ENCODE measurements around the gene SGPP1.
A peak's percentile ranks its signal among the peaks of the same experiment; 100 is the strongest.
"Not testable (repeated sequence)": the region's sequence is repeated elsewhere in the genome, so short reads cannot be mapped to it uniquely, and the experiment has no call there.

SGPP1 gene

DNA sequence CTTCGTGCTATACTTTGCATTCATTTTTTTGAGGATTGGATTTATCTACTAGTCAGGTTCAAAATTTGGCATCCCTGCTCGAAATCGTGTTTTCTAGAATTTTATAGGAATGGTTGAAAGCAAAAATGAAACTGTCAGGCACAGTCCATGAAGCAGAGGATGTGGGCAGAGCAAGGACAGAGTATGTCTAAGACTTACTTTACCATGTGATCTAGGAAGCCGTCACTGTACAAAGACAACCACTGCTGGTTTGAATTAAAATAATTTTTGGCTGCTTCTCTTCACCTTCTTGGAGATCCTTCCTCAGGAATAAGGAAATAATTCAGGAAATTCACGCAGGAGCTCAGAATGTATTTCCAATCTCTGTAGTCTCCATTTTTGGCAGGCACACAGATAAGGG lies 31.6 kb upstream of the SGPP1 start:
- Histone ChIP-seq H3K27me3 (ENCODE audit: control insufficient read depth in 5 of 5, insufficient read depth in 4 of 5, low read length in 5 of 5) (no peaks in the 10 kb centered on the region), H3K27ac (ENCODE audit: low read depth, low read length) (peak overlapping the region; percentile 41)

DNA sequence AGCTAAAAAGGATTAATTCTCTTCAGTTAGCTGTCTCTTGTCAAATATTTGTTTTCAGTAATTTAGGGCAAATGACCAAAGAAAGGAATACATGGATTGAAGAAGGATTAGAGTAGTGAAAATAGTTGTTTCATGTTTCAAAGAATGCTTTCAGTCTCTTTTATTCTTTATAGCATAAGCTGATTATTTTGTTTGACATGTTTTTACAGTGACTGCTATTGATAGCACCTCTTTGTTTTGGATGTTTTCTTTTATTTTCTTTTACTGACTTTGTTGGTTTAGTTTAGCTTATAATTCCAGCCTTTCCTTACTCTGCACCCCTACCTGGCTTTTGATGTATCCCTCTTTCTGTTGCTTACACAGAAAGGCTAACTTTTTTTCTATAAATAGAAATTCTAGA lies 29.3 kb upstream of the SGPP1 start:
- Histone ChIP-seq H3K27me3 (ENCODE audit: control insufficient read depth in 5 of 5, insufficient read depth in 4 of 5, low read length in 5 of 5) (no peaks in the 10 kb centered on the region), H3K4me1 (ENCODE audit: control insufficient read depth in 5 of 5, insufficient read depth in 5 of 5, low read length in 5 of 5) (peaks cover 0 to 3% (median 0%) of the 10 kb centered on the region in 5 donors), H3K4me3 (ENCODE audit: low read depth in 1 of 5, low read length in 5 of 5) (no peak overlapping the region), H3K36me3 (ENCODE audit: control insufficient read depth in 5 of 5, insufficient read depth in 5 of 5, low read length in 5 of 5) (no peaks in the 10 kb centered on the region), H3K27ac (ENCODE audit: low read depth, low read length) (no peak overlapping the region), H3K9me3 (ENCODE audit: control insufficient read depth in 5 of 5, low read length in 5 of 5) (no peaks in the 10 kb centered on the region), H3K9ac (ENCODE audit: low read length in 5 of 5) (no peak overlapping the region)

More for the DNA sequence above, 31.6 kb upstream of the SGPP1 start:
- Histone ChIP-seq H3K36me3 (ENCODE audit: control insufficient read depth in 5 of 5, insufficient read depth in 5 of 5, low read length in 5 of 5) (no peaks in the 10 kb centered on the region), H3K9ac (ENCODE audit: low read length in 5 of 5) (peak overlapping the region in 4 of 5 donors; percentile 23 to 49 (median 34)), H3K4me1 (ENCODE audit: control insufficient read depth in 5 of 5, insufficient read depth in 5 of 5, low read length in 5 of 5) (no peaks in the 10 kb centered on the region), H3K9me3 (ENCODE audit: control insufficient read depth in 5 of 5, low read length in 5 of 5) (no peaks in the 10 kb centered on the region), H3K4me3 (ENCODE audit: low read depth in 1 of 5, low read length in 5 of 5) (peak overlapping the region in 4 of 5 donors; percentile 35 to 60 (median 49))

DNA sequence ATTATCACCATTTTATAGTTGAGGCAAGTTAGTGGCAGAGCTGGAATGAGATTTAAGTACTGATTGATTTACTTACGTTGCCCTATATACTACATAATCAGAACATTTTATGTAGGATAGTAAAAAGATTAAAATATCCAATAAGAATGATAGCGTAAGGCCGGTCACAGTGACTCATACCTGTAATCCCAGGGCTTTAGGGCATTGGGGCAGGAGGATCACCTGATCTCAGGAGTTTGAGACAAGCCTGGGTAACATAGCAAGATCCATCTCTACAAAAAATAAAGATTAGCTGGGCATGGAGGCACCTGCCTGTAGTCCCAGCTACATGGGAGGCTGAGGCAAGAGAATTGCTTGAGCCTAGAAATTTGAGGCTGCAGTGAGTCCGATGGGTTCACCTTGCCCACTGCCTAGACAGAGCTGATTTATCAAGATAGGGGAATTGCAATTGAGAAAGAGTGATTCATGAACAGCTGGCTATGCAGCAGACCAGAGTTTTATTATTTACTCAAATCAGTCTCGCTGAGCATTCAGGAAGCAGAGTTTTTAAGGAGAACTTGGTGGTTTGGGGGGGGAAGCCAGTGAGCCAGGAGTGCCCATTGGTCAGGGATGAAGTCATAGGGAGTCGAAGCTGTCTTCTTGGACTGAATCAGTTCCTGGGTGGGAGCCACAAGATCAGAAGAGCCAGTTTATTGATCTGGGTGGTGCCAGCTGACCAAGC lies 24.7 kb upstream of the SGPP1 start:
- no peaks in the 10 kb centered on the region for H3K9me3 ChIP-seq (ENCODE audit: control insufficient read depth in 5 of 5, low read length in 5 of 5)
- no peak overlapping the region for H3K9ac ChIP-seq (ENCODE audit: low read length in 5 of 5)
- no peak overlapping the region for H3K27ac ChIP-seq (ENCODE audit: low read depth, low read length)
- peaks cover 0 to 3% (median 0%) of the 10 kb centered on the region in 5 donors for H3K4me1 ChIP-seq (ENCODE audit: control insufficient read depth in 5 of 5, insufficient read depth in 5 of 5, low read length in 5 of 5)
- H3K36me3 ChIP-seq (ENCODE audit: control insufficient read depth in 5 of 5, insufficient read depth in 5 of 5, low read length in 5 of 5): no peaks in the 10 kb centered on the region
- no peaks in the 10 kb centered on the region for H3K27me3 ChIP-seq (ENCODE audit: control insufficient read depth in 5 of 5, insufficient read depth in 4 of 5, low read length in 5 of 5)
- H3K4me3 ChIP-seq (ENCODE audit: low read depth in 1 of 5, low read length in 5 of 5): no peak overlapping the region

DNA sequence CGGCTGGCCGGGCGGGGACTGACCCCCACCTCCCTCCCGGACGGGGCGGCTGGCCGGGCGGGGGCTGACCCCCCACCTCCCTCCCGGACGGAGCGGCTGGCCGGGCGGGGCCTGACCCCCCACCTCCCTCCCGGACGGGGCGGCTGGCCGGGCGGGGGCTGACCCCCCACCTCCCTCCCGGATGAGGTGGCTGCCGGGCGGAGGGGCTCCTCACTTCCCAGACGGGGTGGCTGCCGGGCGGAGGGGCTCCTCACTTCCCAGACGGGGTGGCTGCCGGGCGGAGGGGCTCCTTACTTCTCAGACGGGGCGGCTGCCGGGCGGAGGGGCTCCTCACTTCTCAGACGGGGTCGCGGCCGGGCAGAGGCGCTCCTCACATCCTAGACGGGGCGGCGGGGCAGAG lies 23.2 kb upstream of the SGPP1 start:
- not testable (repeated sequence) for H3K4me3 ChIP-seq (ENCODE audit: low read depth in 1 of 5, low read length in 5 of 5); H3K27me3 ChIP-seq (ENCODE audit: control insufficient read depth in 5 of 5, insufficient read depth in 4 of 5, low read length in 5 of 5); H3K4me1 ChIP-seq (ENCODE audit: control insufficient read depth in 5 of 5, insufficient read depth in 5 of 5, low read length in 5 of 5); H3K36me3 ChIP-seq (ENCODE audit: control insufficient read depth in 5 of 5, insufficient read depth in 5 of 5, low read length in 5 of 5); H3K9ac ChIP-seq (ENCODE audit: low read length in 5 of 5); H3K9me3 ChIP-seq (ENCODE audit: control insufficient read depth in 5 of 5, low read length in 5 of 5); H3K27ac ChIP-seq (ENCODE audit: low read depth, low read length)

DNA sequence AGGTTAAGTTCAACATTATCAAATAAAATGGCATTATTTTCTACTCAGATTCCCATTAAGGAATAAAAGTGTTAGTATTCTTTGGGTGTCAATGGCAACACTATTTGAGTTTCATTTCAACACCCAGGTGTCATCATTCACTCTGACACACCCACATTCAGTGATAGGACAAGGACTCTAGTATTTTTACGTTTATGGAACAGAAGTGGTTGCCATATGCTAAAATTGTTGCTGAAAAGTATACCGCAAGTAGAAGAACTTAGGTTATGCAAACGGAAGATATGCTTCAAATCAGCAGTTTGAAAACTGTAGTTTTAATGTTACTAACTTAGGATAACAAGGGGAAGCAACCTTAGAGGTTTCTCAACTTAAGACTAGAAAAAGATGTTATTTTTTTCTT lies 20.0 kb upstream of the SGPP1 start:
- Histone ChIP-seq H3K27ac (ENCODE audit: low read depth, low read length) (no peak overlapping the region), H3K9me3 (ENCODE audit: control insufficient read depth in 5 of 5, low read length in 5 of 5) (no peaks in the 10 kb centered on the region), H3K27me3 (ENCODE audit: control insufficient read depth in 5 of 5, insufficient read depth in 4 of 5, low read length in 5 of 5) (no peaks in the 10 kb centered on the region), H3K4me1 (ENCODE audit: control insufficient read depth in 5 of 5, insufficient read depth in 5 of 5, low read length in 5 of 5) (peaks cover 0 to 12% (median 0%) of the 10 kb centered on the region in 5 donors), H3K36me3 (ENCODE audit: control insufficient read depth in 5 of 5, insufficient read depth in 5 of 5, low read length in 5 of 5) (no peaks in the 10 kb centered on the region), H3K4me3 (ENCODE audit: low read depth in 1 of 5, low read length in 5 of 5) (no peak overlapping the region), H3K9ac (ENCODE audit: low read length in 5 of 5) (no peak overlapping the region)

DNA sequence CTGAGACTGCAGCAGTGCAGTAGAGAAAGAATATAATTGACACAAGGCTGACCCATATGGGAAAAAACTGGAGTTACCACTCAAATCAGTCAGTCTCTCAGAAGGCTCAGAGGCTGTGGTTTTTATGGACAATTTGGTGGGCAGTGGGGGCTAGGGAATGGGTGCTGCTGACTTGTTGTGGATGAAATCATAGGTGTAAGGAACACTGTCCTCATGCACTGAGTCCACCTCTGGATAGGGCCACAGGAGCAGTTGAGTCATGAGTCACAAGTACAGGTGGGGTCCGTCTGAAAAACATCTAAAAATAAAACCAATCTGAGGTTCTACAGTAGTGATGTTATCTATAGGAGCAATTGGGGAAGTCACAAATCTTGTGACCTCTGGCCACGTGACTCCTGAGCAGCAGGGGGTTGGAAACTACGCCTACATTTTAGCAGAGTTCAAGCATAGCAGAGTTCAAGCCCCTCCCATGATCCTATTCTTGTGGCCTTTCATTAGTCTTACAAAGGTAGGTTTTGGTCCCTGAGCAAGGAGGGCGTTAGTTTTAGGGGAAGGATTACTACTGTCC lies 18.1 kb upstream of the SGPP1 start:
- no peaks in the 10 kb centered on the region for H3K27me3 ChIP-seq (ENCODE audit: control insufficient read depth in 5 of 5, insufficient read depth in 4 of 5, low read length in 5 of 5)
- no peak overlapping the region for H3K27ac ChIP-seq (ENCODE audit: low read depth, low read length)
- peaks cover 0 to 9% (median 0%) of the 10 kb centered on the region in 5 donors for H3K4me1 ChIP-seq (ENCODE audit: control insufficient read depth in 5 of 5, insufficient read depth in 5 of 5, low read length in 5 of 5)
- H3K36me3 ChIP-seq (ENCODE audit: control insufficient read depth in 5 of 5, insufficient read depth in 5 of 5, low read length in 5 of 5): no peaks in the 10 kb centered on the region
- no peaks in the 10 kb centered on the region for H3K9me3 ChIP-seq (ENCODE audit: control insufficient read depth in 5 of 5, low read length in 5 of 5)
- no peak overlapping the region for H3K9ac ChIP-seq (ENCODE audit: low read length in 5 of 5)
- no peak overlapping the region for H3K4me3 ChIP-seq (ENCODE audit: low read depth in 1 of 5, low read length in 5 of 5)

DNA sequence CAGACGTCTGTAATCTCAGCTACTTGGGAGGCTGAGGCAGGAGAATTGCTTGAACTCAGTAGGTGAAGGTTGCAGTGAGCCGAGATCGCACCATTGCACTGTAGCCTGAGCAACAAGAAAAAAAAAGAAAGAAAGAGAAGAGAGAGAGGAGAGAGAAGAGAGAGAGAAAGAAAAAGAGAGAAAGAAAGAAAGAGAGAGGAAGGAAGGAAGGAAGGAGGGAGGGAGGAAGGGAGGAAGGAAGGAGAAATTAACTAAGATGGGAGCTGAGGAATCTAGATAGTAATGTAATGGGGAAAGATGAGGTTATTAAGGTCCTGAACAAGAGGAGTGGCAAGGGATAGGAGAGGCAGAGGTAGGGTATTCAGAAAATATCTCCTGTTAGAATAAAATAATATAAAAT lies 17.4 kb upstream of the SGPP1 start:
- Histone ChIP-seq H3K4me1 (ENCODE audit: control insufficient read depth in 5 of 5, insufficient read depth in 5 of 5, low read length in 5 of 5) (peaks cover 0 to 9% (median 0%) of the 10 kb centered on the region in 5 donors), H3K36me3 (ENCODE audit: control insufficient read depth in 5 of 5, insufficient read depth in 5 of 5, low read length in 5 of 5) (no peaks in the 10 kb centered on the region), H3K27ac (ENCODE audit: low read depth, low read length) (no peak overlapping the region), H3K4me3 (ENCODE audit: low read depth in 1 of 5, low read length in 5 of 5) (no peak overlapping the region), H3K27me3 (ENCODE audit: control insufficient read depth in 5 of 5, insufficient read depth in 4 of 5, low read length in 5 of 5) (no peaks in the 10 kb centered on the region), H3K9ac (ENCODE audit: low read length in 5 of 5) (no peak overlapping the region), H3K9me3 (ENCODE audit: control insufficient read depth in 5 of 5, low read length in 5 of 5) (no peaks in the 10 kb centered on the region)

DNA sequence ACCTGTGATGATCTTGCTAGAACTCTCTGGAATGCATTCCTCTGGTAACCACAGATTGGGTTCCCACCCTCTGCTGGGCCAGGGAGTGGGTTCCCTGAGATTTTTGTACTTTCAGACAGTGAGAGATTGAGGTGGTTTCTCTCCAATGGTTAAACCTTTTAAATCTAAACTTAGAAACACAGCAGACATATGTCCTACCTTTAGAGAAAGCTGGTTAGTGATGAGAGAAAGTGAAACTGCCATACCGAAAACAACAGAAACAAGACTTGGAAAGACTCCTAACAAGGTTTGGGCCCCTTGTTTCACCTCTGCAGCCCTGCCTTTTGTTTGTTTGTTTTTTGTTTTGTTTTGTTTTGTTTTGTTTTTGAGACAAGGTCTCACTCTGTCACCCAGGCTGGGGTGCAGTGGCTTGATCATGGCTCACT lies 9.7 kb upstream of the SGPP1 start:
- H3K9me3 ChIP-seq (ENCODE audit: control insufficient read depth in 5 of 5, low read length in 5 of 5): no peaks in the 10 kb centered on the region
- H3K4me1 ChIP-seq (ENCODE audit: control insufficient read depth in 5 of 5, insufficient read depth in 5 of 5, low read length in 5 of 5): no peaks in the 10 kb centered on the region
- H3K27ac ChIP-seq (ENCODE audit: low read depth, low read length): no peak overlapping the region
- H3K4me3 ChIP-seq (ENCODE audit: low read depth in 1 of 5, low read length in 5 of 5): no peak overlapping the region
- H3K9ac ChIP-seq (ENCODE audit: low read length in 5 of 5): no peak overlapping the region
- H3K36me3 ChIP-seq (ENCODE audit: control insufficient read depth in 5 of 5, insufficient read depth in 5 of 5, low read length in 5 of 5): no peaks in the 10 kb centered on the region
- no peaks in the 10 kb centered on the region for H3K27me3 ChIP-seq (ENCODE audit: control insufficient read depth in 5 of 5, insufficient read depth in 4 of 5, low read length in 5 of 5)

DNA sequence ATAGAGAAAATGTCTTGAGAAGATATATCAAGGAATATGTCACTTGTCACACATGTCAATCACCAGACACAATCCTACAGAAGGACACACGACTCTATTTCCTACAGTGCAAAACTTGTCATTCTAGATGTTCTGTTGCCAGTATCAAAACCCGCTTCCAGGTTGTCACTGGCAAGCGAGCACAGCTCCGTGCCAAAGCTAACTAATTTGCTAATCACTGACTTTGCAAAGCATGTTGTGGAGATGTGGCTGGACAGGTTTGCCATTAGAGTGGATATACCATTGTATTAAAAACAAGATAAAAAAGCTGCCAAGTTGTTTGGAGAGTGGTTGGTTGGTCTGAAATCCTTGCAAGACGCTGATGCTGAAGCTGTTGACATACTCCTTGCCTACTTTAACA lies 7.9 kb upstream of the SGPP1 start:
- Histone ChIP-seq H3K4me3 (ENCODE audit: low read depth in 1 of 5, low read length in 5 of 5) (no peak overlapping the region), H3K27me3 (ENCODE audit: control insufficient read depth in 5 of 5, insufficient read depth in 4 of 5, low read length in 5 of 5) (no peaks in the 10 kb centered on the region), H3K9ac (ENCODE audit: low read length in 5 of 5) (no peak overlapping the region), H3K36me3 (ENCODE audit: control insufficient read depth in 5 of 5, insufficient read depth in 5 of 5, low read length in 5 of 5) (no peaks in the 10 kb centered on the region), H3K27ac (ENCODE audit: low read depth, low read length) (no peak overlapping the region), H3K4me1 (ENCODE audit: control insufficient read depth in 5 of 5, insufficient read depth in 5 of 5, low read length in 5 of 5) (no peaks in the 10 kb centered on the region), H3K9me3 (ENCODE audit: control insufficient read depth in 5 of 5, low read length in 5 of 5) (no peaks in the 10 kb centered on the region)

DNA sequence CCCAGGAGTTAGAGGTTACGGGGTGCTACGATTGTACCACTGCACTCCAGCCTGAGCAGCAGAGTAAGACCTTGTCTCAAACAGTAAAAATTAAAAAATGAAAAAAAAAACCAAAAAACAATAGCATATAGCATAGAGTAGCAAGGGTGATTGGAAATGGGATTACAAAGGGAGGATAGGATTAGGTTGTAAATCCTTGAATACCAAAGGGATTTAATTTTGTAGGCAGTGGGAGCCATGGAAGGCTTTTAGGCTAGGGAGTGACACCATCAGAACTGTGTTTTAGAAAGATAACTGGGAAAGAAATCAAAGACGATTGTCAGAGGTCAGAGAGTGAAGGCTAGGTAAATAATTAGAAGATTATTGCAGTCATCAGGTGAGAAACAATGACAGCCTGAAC lies 2.8 kb upstream of the SGPP1 start:
- Histone ChIP-seq H3K27ac (ENCODE audit: low read depth, low read length) (no peak overlapping the region), H3K4me1 (ENCODE audit: control insufficient read depth in 5 of 5, insufficient read depth in 5 of 5, low read length in 5 of 5) (peaks cover 0 to 22% (median 16%) of the 10 kb centered on the region in 5 donors), H3K4me3 (ENCODE audit: low read depth in 1 of 5, low read length in 5 of 5) (no peak overlapping the region), H3K36me3 (ENCODE audit: control insufficient read depth in 5 of 5, insufficient read depth in 5 of 5, low read length in 5 of 5) (no peaks in the 10 kb centered on the region), H3K9ac (ENCODE audit: low read length in 5 of 5) (no peak overlapping the region), H3K9me3 (ENCODE audit: control insufficient read depth in 5 of 5, low read length in 5 of 5) (no peaks in the 10 kb centered on the region), H3K27me3 (ENCODE audit: control insufficient read depth in 5 of 5, insufficient read depth in 4 of 5, low read length in 5 of 5) (no peaks in the 10 kb centered on the region)
